IMR-90 (cell line): ENCODE data around the gene SLBP. TPM values are rescaled to one million over a fixed set of nuclear protein-coding genes. Genes with fewer than 3 reads are reported as not detected.
A peak's percentile ranks its signal among the peaks of the same experiment; 100 is the strongest.

ENCODE experiments used
- ATAC-seq: fragments of 200-7000 bp; cut with Tn5 transposase; 2 replicates; pipeline ENCODE4 v1.9.1; 2020; ENCODE audit warnings: low read depth, mild to moderate bottlenecking, moderate library complexity
- BruUV-seq: library from RNA; stranded (reverse); fragments of 400-500 nt; replicated peaks from 2 replicates; lab custom pipeline; 2021; lab: Mats Ljungman, UMichigan
- CTCF ChIA-PET: fragments of 300-600 bp; formaldehyde crosslinking; extraction: SDS; loops from one replicate; lab custom pipeline; 2021; ENCODE audit warnings: antibody characterized with exemption; lab: Yijun Ruan, JAX
- POLR2A ChIA-PET: fragments of 300-600 bp; sonication (Branson Sonifier 250); formaldehyde crosslinking; loops from one replicate; lab custom pipeline; 2022; ENCODE audit warnings: antibody characterized with exemption; ENCODE audit not compliant: unreplicated experiment; lab: Charles Lee
- DNase-seq: peaks from one replicate; pipeline ENCODE4 v3.0.0; 2013
- H2AFZ ChIP-seq: replicated peaks from 2 replicates; pipeline ENCODE3; 2013; ENCODE audit warnings: low read length, mild to moderate bottlenecking; ENCODE audit not compliant: poor library complexity
- H2AK5ac ChIP-seq: 2 replicates; pipeline ENCODE4 v1.6.1; 2013; ENCODE audit warnings: low read depth, low read length, inconsistent platforms
- H2AK9ac ChIP-seq: replicated peaks from 2 replicates; pipeline ENCODE3; 2013; ENCODE audit warnings: mild to moderate bottlenecking, low read depth, low read length, moderate library complexity; ENCODE audit not compliant: poor library complexity
- H2BK120ac ChIP-seq: 2 replicates; pipeline ENCODE4 v1.6.1; 2013; ENCODE audit warnings: low read depth, low read length, inconsistent platforms
- H2BK15ac ChIP-seq: 3 replicates; pipeline ENCODE4 v1.6.1; 2013; ENCODE audit warnings: low read depth, low read length, inconsistent platforms
- H2BK20ac ChIP-seq: 2 replicates; pipeline ENCODE4 v1.6.1; 2013; ENCODE audit warnings: low read depth, mild to moderate bottlenecking, inconsistent platforms, low read length, moderate library complexity
- H2BK5ac ChIP-seq: 2 replicates; pipeline ENCODE4 v1.6.1; 2013; ENCODE audit warnings: mild to moderate bottlenecking, low read depth, low read length, inconsistent platforms; ENCODE audit not compliant: poor library complexity, severe bottlenecking
- H3K14ac ChIP-seq: replicated peaks from 2 replicates; pipeline ENCODE4 v1.6.1; 2013; ENCODE audit warnings: low read depth, low read length, inconsistent platforms
- H3K18ac ChIP-seq: 2 replicates; pipeline ENCODE4 v1.6.1; 2013; ENCODE audit warnings: low read depth, low read length, control low read depth
- H3K23ac ChIP-seq: 2 replicates; pipeline ENCODE4 v1.6.1; 2013; ENCODE audit warnings: low read depth, low read length, inconsistent platforms
- H3K27ac ChIP-seq: 2 replicates; pipeline ENCODE4 v1.5.1; 2013; ENCODE audit warnings: mild to moderate bottlenecking, control low read depth, low read length; ENCODE audit not compliant: insufficient read depth
- H3K27me3 ChIP-seq: 2 replicates; pipeline ENCODE4 v1.6.1; 2013; ENCODE audit warnings: low read length; ENCODE audit not compliant: control insufficient read depth, insufficient read depth
- H3K36me3 ChIP-seq: 2 replicates; pipeline ENCODE4 v1.6.1; 2013; ENCODE audit warnings: low read length, mixed read lengths; ENCODE audit not compliant: control insufficient read depth, insufficient read depth
- H3K4ac ChIP-seq: 2 replicates; pipeline ENCODE4 v1.6.1; 2013; ENCODE audit warnings: low read depth, low read length, inconsistent platforms
- H3K4me1 ChIP-seq: 2 replicates; pipeline ENCODE4 v1.6.1; 2013; ENCODE audit warnings: low read length, mixed read lengths; ENCODE audit not compliant: control insufficient read depth, insufficient read depth
- H3K4me2 ChIP-seq: 2 replicates; pipeline ENCODE4 v1.6.1; 2013; ENCODE audit warnings: low read depth, mild to moderate bottlenecking, control low read depth, low read length, moderate library complexity
- H3K4me3 ChIP-seq: 2 replicates; pipeline ENCODE4 v1.5.1; 2013; ENCODE audit warnings: low read depth, mild to moderate bottlenecking, control low read depth, low read length, moderate library complexity; ENCODE audit not compliant: insufficient read depth
- H3K56ac ChIP-seq: 2 replicates; pipeline ENCODE4 v1.6.1; 2013; ENCODE audit warnings: low read length, inconsistent platforms; ENCODE audit not compliant: insufficient read depth; ENCODE audit errors: extremely low read depth
- H3K79me1 ChIP-seq, 2 experiments: 2 replicates each; pipeline ENCODE4 v1.6.1; 2013; ENCODE audit warnings: low read length in 2 of 2, inconsistent platforms in 1 of 2, low read depth in 1 of 2
- H3K9ac ChIP-seq: 2 replicates; pipeline ENCODE4 v1.6.1; 2013; ENCODE audit warnings: low read depth, low read length, control low read depth
- H3K9me1 ChIP-seq: 2 replicates; pipeline ENCODE4 v1.6.1; 2013; ENCODE audit warnings: low read length, inconsistent platforms; ENCODE audit not compliant: insufficient read depth
- H3K9me3 ChIP-seq: 2 replicates; pipeline ENCODE4 v1.6.1; 2013; ENCODE audit warnings: low read length; ENCODE audit not compliant: control insufficient read depth, insufficient read depth
- H4K20me1 ChIP-seq: 2 replicates; pipeline ENCODE4 v1.6.1; 2013; ENCODE audit warnings: low read length, inconsistent platforms; ENCODE audit not compliant: insufficient read depth
- H4K5ac ChIP-seq: 2 replicates; pipeline ENCODE4 v1.6.1; 2013; ENCODE audit warnings: mild to moderate bottlenecking, low read depth, low read length, control low read depth
- H4K8ac ChIP-seq, 2 experiments: 2 replicates each; pipeline ENCODE4 v1.6.1; 2013; ENCODE audit warnings: low read depth in 2 of 2, low read length in 2 of 2, control low read depth in 1 of 2, inconsistent platforms in 1 of 2
- H4K91ac ChIP-seq: 2 replicates; pipeline ENCODE4 v1.6.1; 2013; ENCODE audit warnings: low read depth, low read length, inconsistent platforms; ENCODE audit not compliant: insufficient read depth
- CEBPB ChIP-seq: IDR thresholded peaks from 2 replicates; pipeline ENCODE4 v1.6.1; 2012; ENCODE audit warnings: low read depth, low read length, improper control_type of control experiment
- CHD1 ChIP-seq: IDR thresholded peaks from 2 replicates; pipeline ENCODE4 v1.6.1; 2012; ENCODE audit warnings: low read depth, low read length, improper control_type of control experiment
- FOS ChIP-seq: fragments of 150-350 bp; IDR thresholded peaks from 2 replicates; pipeline ENCODE4 v1.6.1; 2016; ENCODE audit warnings: low read depth, low read length
- NFE2L2 ChIP-seq: fragments of 150-350 bp; IDR thresholded peaks from 2 replicates; pipeline ENCODE4 v1.6.1; 2016; ENCODE audit warnings: low read depth, mild to moderate bottlenecking, low read length
- POLR2A ChIP-seq: IDR thresholded peaks from 2 replicates; pipeline ENCODE4 v1.6.1; 2012; ENCODE audit warnings: mild to moderate bottlenecking, low read depth, low read length
- SMC3 ChIP-seq: fragments of 150-350 bp; IDR thresholded peaks from 2 replicates; pipeline ENCODE4 v1.6.1; 2016; ENCODE audit warnings: low read depth, mild to moderate bottlenecking, antibody characterized with exemption, low read length, moderate library complexity
- WGBS, 2 experiments: methylation state at CpG; one replicate each; pipeline versions ENCODE4 v1.1.5 to v1.1.7; 2013; ENCODE audit warnings: missing lambda C conversion rate in 2 of 2; ENCODE audit not compliant: insufficient read length in 1 of 2; ENCODE audit errors: extremely low coverage in 2 of 2; 5-methylcytosine and 5-hydroxymethylcytosine counted together
- dilution Hi-C: fragments of 300-500 bp; cut with HindIII; formaldehyde crosslinking; loops from one replicate; pipeline ENCODE4 v1.14.3; 2018; ENCODE audit warnings: low sequenced_read_pairs; ENCODE audit not compliant: unreplicated experiment
- in situ Hi-C: fragments of 300-500 bp; cut with MboI; formaldehyde crosslinking; loops from 3 replicates; pipeline ENCODE4 v1.14.3; 2019; ENCODE audit warnings: low sequenced_read_pairs, inconsistent platforms, mixed read lengths
- intact Hi-C: fragments of 100-400 bp; cut with micrococcal nuclease; formaldehyde crosslinking; loops from 2 replicates; pipeline ENCODE4 v1.10.0; 2022
- polyA plus RNA-seq, 3 experiments: library from polyadenylated mRNA; depleted of rRNA; stranded (reverse); fragments of >200 nt; gene quantifications; 2 replicates each; pipeline ENCODE4 v1.2.3, GENCODE V29; 2012; ENCODE audit warnings: low replicate concordance in 1 of 3
- total RNA-seq: library from RNA; depleted of rRNA; stranded (reverse); fragments of >200 nt; gene quantifications from 2 replicates; pipeline ENCODE4 v1.2.3, GENCODE V29; 2012

SLBP gene
- total and polyA plus RNA-seq, 2 of the 4 experiments (the other 2 are of a cell fraction): 64.9 to 66.1 TPM

DNA sequence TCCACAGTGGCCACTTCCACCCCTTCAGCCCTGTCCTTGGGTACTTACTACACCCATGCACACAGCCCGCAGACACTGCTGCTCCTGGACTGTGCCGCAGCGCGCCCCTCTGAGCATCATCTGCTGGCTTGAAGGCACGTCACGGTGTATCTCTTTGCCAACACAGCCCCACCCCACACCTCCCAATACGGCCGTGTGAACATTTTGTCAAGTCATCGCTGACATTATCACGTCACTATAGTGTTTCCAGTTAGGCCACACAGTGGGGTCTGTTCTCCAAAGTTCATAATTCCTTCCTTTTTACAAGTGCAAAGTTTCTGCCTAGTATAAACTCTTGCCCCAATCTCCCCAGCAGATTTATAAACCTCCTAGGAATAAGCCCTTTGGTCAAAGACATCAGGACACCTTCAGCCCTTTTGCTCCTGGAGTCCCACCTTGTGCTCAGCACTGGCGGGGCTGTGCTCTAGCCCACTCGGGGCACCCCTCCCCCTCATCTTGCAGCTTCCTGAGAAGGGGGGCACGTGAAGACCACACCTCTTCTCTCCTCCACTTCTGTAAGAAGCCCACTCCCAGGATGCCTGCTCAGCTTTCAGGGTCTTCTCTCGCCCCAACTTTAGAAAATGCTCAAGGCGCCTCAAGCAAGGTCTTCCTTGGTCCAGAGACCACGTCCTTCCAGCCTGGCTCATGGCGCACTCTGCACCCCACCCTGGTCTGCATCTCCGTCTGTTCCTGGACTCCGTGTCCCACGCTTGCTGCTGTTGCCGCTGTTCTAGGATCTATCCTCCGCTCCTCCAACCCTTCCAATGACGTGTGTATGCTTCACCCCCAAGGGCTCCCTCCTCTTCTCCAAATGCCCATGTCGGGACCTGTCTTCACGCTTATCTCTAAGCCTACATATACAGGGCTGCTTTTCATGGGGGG lies 35.3 kb downstream of the SLBP start:
- no peaks in the 10 kb centered on the region for H3K9me1 ChIP-seq
- H2AFZ ChIP-seq: no peak overlapping the region
- DNase-seq (no peak), ATAC-seq (no peak)
- ChIA-PET CTCF (no interaction called here), POLR2A (no interaction called here)
- H2AK5ac ChIP-seq: no peak overlapping the region
- no peak overlapping the region for H2BK120ac ChIP-seq
- H3K18ac ChIP-seq: no peak overlapping the region
- no peak overlapping the region for H4K8ac ChIP-seq
- TF ChIP-seq CHD1: no peak
- TF ChIP-seq CEBPB: no peak
- no peak for TF ChIP-seq SMC3
- no peak for TF ChIP-seq POLR2A
- no peak for TF ChIP-seq FOS
- peak; percentile 46; the same call in 1 of the 2 replicates for TF ChIP-seq NFE2L2
- in situ Hi-C loops: no loop called here
- H3K36me3 ChIP-seq: no peaks in the 10 kb centered on the region
- H3K4ac ChIP-seq: no peak overlapping the region
- H3K14ac ChIP-seq: no peak overlapping the region
- H2AK9ac ChIP-seq: peak overlapping the region; percentile 16
- no peak overlapping the region for H4K91ac ChIP-seq
- dilution Hi-C loops: no loop called here
- no TSS peak for BruUV-seq
- no peak overlapping the region for H3K23ac ChIP-seq
- H3K9ac ChIP-seq: no peak overlapping the region
- peaks cover 0 to 2% of the 10 kb centered on the region in 2 experiments; a peak in 2 of 4 replicates for H3K79me1 ChIP-seq
- H4K20me1 ChIP-seq: no peaks in the 10 kb centered on the region
- 82% methylated on average over 17 of the region's 25 CpGs; no CpG with 5 or more reads in 1 of the 2 experiments for WGBS, 2 experiments
- no peak overlapping the region for H3K4me3 ChIP-seq
- no peak overlapping the region for H3K56ac ChIP-seq
- intact Hi-C loops: no loop called here
- no peak overlapping the region for H3K27ac ChIP-seq
- H3K27me3 ChIP-seq: no peaks in the 10 kb centered on the region
- H2BK20ac ChIP-seq: no peak overlapping the region
- no peak overlapping the region for H2BK5ac ChIP-seq
- no peaks in the 10 kb centered on the region for H3K4me1 ChIP-seq
- H3K4me2 ChIP-seq: no peak overlapping the region
- no peak overlapping the region for H2BK15ac ChIP-seq
- H4K5ac ChIP-seq: no peak overlapping the region
- no peaks in the 10 kb centered on the region for H3K9me3 ChIP-seq
